GM20431 (cell line): ENCODE results near the gene MACO1.
"Not testable (repeated sequence)": the region's sequence is repeated elsewhere in the genome, so short reads cannot be mapped to it uniquely, and the experiment has no call there.

Experiments
- in situ Hi-C: fragments of 300-500 bp; cut with MseI, MboI; formaldehyde crosslinking; loops from one replicate; pipeline ENCODE4 v1.15.0; 2020; ENCODE audit warnings: low sequenced_read_pairs; ENCODE audit not compliant: unreplicated experiment

Gene MACO1

GRCh38 chr1:25450891-25451290 lies 20.2 kb downstream of the MACO1 start:
- in situ Hi-C loops = no loop called here

GRCh38 chr1:25451908-25452307 lies 21.2 kb downstream of the MACO1 start:
- in situ Hi-C loops = no loop called here

- in situ Hi-C loops = no loop called here
Measured at GRCh38 chr1:25456502-25456901, 25.8 kb downstream of the MACO1 start.

GRCh38 chr1:25458541-25459298 lies 28.0 kb downstream of the MACO1 start:
- in situ Hi-C loops = no loop called here

- in situ Hi-C loops = no loop called here
Measured at GRCh38 chr1:25460020-25460419, 29.3 kb downstream of the MACO1 start.

- in situ Hi-C loops = not testable (repeated sequence)
Measured at GRCh38 chr1:25460816-25461215, 30.1 kb downstream of the MACO1 start.

- in situ Hi-C loops = no loop called here
Measured at GRCh38 chr1:25461849-25462248, 31.2 kb downstream of the MACO1 start.

GRCh38 chr1:25462732-25463131 lies 32.0 kb downstream of the MACO1 start:
- in situ Hi-C loops = no loop called here

GRCh38 chr1:25467193-25467592 lies 36.5 kb downstream of the MACO1 start:
- in situ Hi-C loops = no loop called here

- in situ Hi-C loops = no loop called here
Measured at GRCh38 chr1:25467616-25468015, 36.9 kb downstream of the MACO1 start.

- in situ Hi-C loops = no loop called here
Measured at GRCh38 chr1:25468033-25468432, 37.3 kb downstream of the MACO1 start.

GRCh38 chr1:25469177-25469576 lies 38.5 kb downstream of the MACO1 start:
- in situ Hi-C loops = no loop called here

GRCh38 chr1:25472471-25472870 lies 41.8 kb downstream of the MACO1 start:
- in situ Hi-C loops = no loop called here

- in situ Hi-C loops = no loop called here
Measured at GRCh38 chr1:25473653-25474225, 43.0 kb downstream of the MACO1 start.

GRCh38 chr1:25474439-25475047 lies 43.8 kb downstream of the MACO1 start:
- in situ Hi-C loops = no loop called here

GRCh38 chr1:25476186-25477097 lies 45.7 kb downstream of the MACO1 start:
- in situ Hi-C loops = no loop called here

GRCh38 chr1:25477448-25478034 lies 46.8 kb downstream of the MACO1 start:
- in situ Hi-C loops = no loop called here

- in situ Hi-C loops = no loop called here
Measured at GRCh38 chr1:25478633-25479032, 47.9 kb downstream of the MACO1 start.

GRCh38 chr1:25481625-25482024 lies 50.9 kb downstream of the MACO1 start:
- in situ Hi-C loops = no loop called here

- in situ Hi-C loops = no loop called here
Measured at GRCh38 chr1:25482211-25482610, 51.5 kb downstream of the MACO1 start.
